Ascending aorta (tissue), 2 donors: ENCODE data around the gene TNMD. TPM values are rescaled to one million over a fixed set of nuclear protein-coding genes. Genes with fewer than 3 reads are reported as not detected.

ENCODE experiments used
- DNase-seq, 2 donors: peaks; one replicate each; pipeline ENCODE4 v3.0.0-alpha.2; 2019; ENCODE audit warnings: low spot score in 2 of 2
- H3K27ac ChIP-seq, 2 donors: fragments of 200-600 bp; sonication (generic); one replicate each; pipeline ENCODE4 v1.5.1; 2016 to 2017; ENCODE audit warnings: mild to moderate bottlenecking in 1 of 2
- H3K27me3 ChIP-seq: fragments of 200-600 bp; sonication (generic); one replicate; pipeline ENCODE4 v1.5.1; 2017
- H3K36me3 ChIP-seq, 2 donors: fragments of 200-600 bp; sonication (generic); one replicate each; pipeline ENCODE4 v1.5.1; 2016
- H3K4me1 ChIP-seq, 2 donors: fragments of 200-600 bp; sonication (generic); one replicate each; pipeline ENCODE4 v1.5.1; 2016 to 2017; ENCODE audit warnings: mild to moderate bottlenecking in 1 of 2
- H3K4me3 ChIP-seq, 2 donors: fragments of 200-600 bp; sonication (generic); one replicate each; pipeline ENCODE4 v1.5.1; 2016 to 2017; ENCODE audit warnings: mild to moderate bottlenecking in 1 of 2
- H3K9me3 ChIP-seq, 2 donors: fragments of 200-600 bp; sonication (generic); one replicate each; pipeline ENCODE4 v1.5.1; 2016
- CTCF ChIP-seq, 3 experiments: fragments of 200-600 bp in 2 of 3; fragments of 450-650 bp in 1 of 3; sonication (generic) in 2 of 3; IDR thresholded peaks; one replicate each; pipeline ENCODE4 v1.5.1; 2016 to 2019; ENCODE audit warnings: antibody characterized with exemption in 3 of 3, mild to moderate bottlenecking in 1 of 3, moderate library complexity in 1 of 3
- intact Hi-C: fragments of 100-400 bp; cut with DNase I; formaldehyde crosslinking; loops from one replicate; pipeline ENCODE4 v1.15.1; 2023
- total RNA-seq: library from RNA; depleted of rRNA; stranded (reverse); fragments of >200 nt; gene quantifications from one replicate; pipeline ENCODE4 v1.1.0, GENCODE V29; 2016

TNMD gene
- total RNA-seq, 1 donor from 2014 or later = not detected

- no peaks in the 10 kb centered on the region for H3K9me3 ChIP-seq
- peaks cover 0 to 9% of the 10 kb centered on the region in 2 donors for H3K4me1 ChIP-seq
- H3K36me3 ChIP-seq = no peaks in the 10 kb centered on the region
- H3K4me3 ChIP-seq = peak overlapping the region; percentile 7 to 52
- DNase-seq = peak in 1 of 2 donors; percentile 64
- intact Hi-C loops = no loop called here
- no peak for TF ChIP-seq CTCF (IDR thresholded peaks at IDR 0.05)
- peak overlapping the region; percentile 14 to 77 for H3K27ac ChIP-seq
- no peaks in the 10 kb centered on the region for H3K27me3 ChIP-seq
Observed at GRCh38 chrX:100645106-100645505, 60.4 kb downstream of the TNMD start.

- intact Hi-C loops = no loop called here
- Histone ChIP-seq H3K4me1 (peaks cover 0 to 9% of the 10 kb centered on the region in 2 donors), H3K36me3 (no peaks in the 10 kb centered on the region), H3K27ac (peak overlapping the region in 1 of 2 donors; percentile 69), H3K4me3 (no peak overlapping the region), H3K9me3 (no peaks in the 10 kb centered on the region), H3K27me3 (no peaks in the 10 kb centered on the region)
- no peak for TF ChIP-seq CTCF (IDR thresholded peaks at IDR 0.05)
- peak in 1 of 2 donors; percentile 64 for DNase-seq
Observed at GRCh38 chrX:100647095-100647494, 62.4 kb downstream of the TNMD start.

- Histone ChIP-seq H3K27ac (peak overlapping the region; percentile 69 to 77), H3K9me3 (no peaks in the 10 kb centered on the region), H3K4me1 (peaks cover 0 to 9% of the 10 kb centered on the region in 2 donors), H3K36me3 (no peaks in the 10 kb centered on the region), H3K4me3 (no peak overlapping the region), H3K27me3 (no peaks in the 10 kb centered on the region)
- DNase-seq = no peak
- no peak for TF ChIP-seq CTCF (IDR thresholded peaks at IDR 0.05)
- intact Hi-C loops = no loop called here
Observed at GRCh38 chrX:100647739-100648138, 63.0 kb downstream of the TNMD start.

GRCh38 chrX:100648458-100649417 is 64.0 kb downstream of the TNMD start:
- H3K4me3 ChIP-seq = no peak overlapping the region
- H3K9me3 ChIP-seq = no peaks in the 10 kb centered on the region
- TF ChIP-seq CTCF (IDR thresholded peaks at IDR 0.05) = no peak
- no peaks in the 10 kb centered on the region for H3K27me3 ChIP-seq
- intact Hi-C loops = no loop called here
- no peak for DNase-seq
- H3K4me1 ChIP-seq = peaks cover 0 to 4% of the 10 kb centered on the region in 2 donors
- H3K36me3 ChIP-seq = no peaks in the 10 kb centered on the region
- H3K27ac ChIP-seq = peak overlapping the region; percentile 69 to 77

Other genes starting within 250 kb of the TNMD start
- 11.0 TPM for gene PCDH19, start 174.7 kb upstream of the TNMD start, total RNA-seq
- gene TSPAN6, start 51.9 kb downstream of the TNMD start, total RNA-seq = 17.2 TPM
- 25.0 TPM for gene SRPX2, start 59.3 kb downstream of the TNMD start, total RNA-seq
- gene SYTL4, start 147.2 kb downstream of the TNMD start, total RNA-seq = 2.1 TPM
- gene CSTF2, start 235.5 kb downstream of the TNMD start, total RNA-seq = 1.1 TPM